22Rv1 (cell line): ENCODE data around the gene LMO7.

ENCODE experiments used
- ZFX ChIP-seq: fragments of 450-650 bp; IDR thresholded peaks from 2 replicates; pipeline ENCODE4 v1.6.1; 2017; ENCODE audit warnings: antibody characterized with exemption, borderline replicate concordance
- TF ChIP-seq, protein P1 (sequence below): fragments of 450-650 bp; IDR thresholded peaks from 2 replicates; pipeline ENCODE4 v1.5.1; 2017; ENCODE audit warnings: mild to moderate bottlenecking

- TF ChIP-seq, protein P1, sequence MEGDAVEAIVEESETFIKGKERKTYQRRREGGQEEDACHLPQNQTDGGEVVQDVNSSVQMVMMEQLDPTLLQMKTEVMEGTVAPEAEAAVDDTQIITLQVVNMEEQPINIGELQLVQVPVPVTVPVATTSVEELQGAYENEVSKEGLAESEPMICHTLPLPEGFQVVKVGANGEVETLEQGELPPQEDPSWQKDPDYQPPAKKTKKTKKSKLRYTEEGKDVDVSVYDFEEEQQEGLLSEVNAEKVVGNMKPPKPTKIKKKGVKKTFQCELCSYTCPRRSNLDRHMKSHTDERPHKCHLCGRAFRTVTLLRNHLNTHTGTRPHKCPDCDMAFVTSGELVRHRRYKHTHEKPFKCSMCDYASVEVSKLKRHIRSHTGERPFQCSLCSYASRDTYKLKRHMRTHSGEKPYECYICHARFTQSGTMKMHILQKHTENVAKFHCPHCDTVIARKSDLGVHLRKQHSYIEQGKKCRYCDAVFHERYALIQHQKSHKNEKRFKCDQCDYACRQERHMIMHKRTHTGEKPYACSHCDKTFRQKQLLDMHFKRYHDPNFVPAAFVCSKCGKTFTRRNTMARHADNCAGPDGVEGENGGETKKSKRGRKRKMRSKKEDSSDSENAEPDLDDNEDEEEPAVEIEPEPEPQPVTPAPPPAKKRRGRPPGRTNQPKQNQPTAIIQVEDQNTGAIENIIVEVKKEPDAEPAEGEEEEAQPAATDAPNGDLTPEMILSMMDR = no peak
- TF ChIP-seq ZFX = no peak
These were observed 160.7 kb downstream of the LMO7 start for GRCh38 chr13:75796825-75797224.
